Neural cell (in vitro differentiated cells): ENCODE measurements around the gene LPP.

ENCODE experiments used
- CTCF ChIP-seq: fragments of 450-650 bp; IDR thresholded peaks from 2 replicates; pipeline ENCODE4 v1.5.1; 2014; ENCODE audit warnings: antibody characterized with exemption, mild to moderate bottlenecking, moderate library complexity; ENCODE audit not compliant: poor library complexity, severe bottlenecking
- EP300 ChIP-seq: fragments of 450-650 bp; conservative IDR thresholded peaks from 2 replicates; pipeline ENCODE4 v1.6.1; 2014; ENCODE audit warnings: antibody characterized with exemption, mild to moderate bottlenecking, moderate library complexity; ENCODE audit not compliant: poor library complexity, severe bottlenecking
- EZH2 ChIP-seq: fragments of 200-600, 300-800 bp; shearing (Covaris generic), sonication (generic); IDR thresholded peaks from 2 replicates; pipeline ENCODE4 v1.6.1; 2014; ENCODE audit warnings: antibody characterized with exemption, low read length, borderline replicate concordance, mild to moderate bottlenecking; ENCODE audit not compliant: insufficient read depth, poor library complexity, severe bottlenecking
- POLR2AphosphoS5 ChIP-seq: IDR thresholded peaks from 2 replicates; pipeline ENCODE4 v1.6.1; 2012
- RAD21 ChIP-seq: fragments of 450-650 bp; conservative IDR thresholded peaks from 2 replicates; pipeline ENCODE4 v1.6.1; 2014; ENCODE audit warnings: antibody characterized with exemption, mild to moderate bottlenecking, moderate library complexity
- REST ChIP-seq: IDR thresholded peaks from 2 replicates; pipeline ENCODE4 v1.6.1; 2012; ENCODE audit warnings: borderline replicate concordance
- TAF1 ChIP-seq: IDR thresholded peaks from 2 replicates; pipeline ENCODE4 v1.6.1; 2012; ENCODE audit warnings: low read depth

DNA sequence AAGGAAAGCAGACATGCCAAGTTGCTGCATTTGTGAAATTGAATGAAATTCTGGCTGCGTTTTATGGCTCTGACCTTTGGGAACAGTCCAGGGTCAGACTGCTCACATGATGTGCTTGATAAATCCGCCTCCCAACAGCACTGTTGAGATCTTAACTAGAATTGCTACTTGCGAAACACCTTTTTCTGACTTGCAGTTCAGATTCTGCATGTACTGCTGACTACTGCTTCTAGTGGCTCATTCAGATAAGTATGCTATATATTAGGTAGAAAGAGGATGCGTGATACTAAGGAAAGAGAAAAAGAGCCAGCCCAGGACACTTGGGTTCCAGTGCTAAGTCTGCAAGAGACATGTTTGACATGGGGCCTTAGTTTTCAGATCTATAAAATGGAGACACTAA lies 129.4 kb downstream of the LPP start:
- TF ChIP-seq CTCF (no peak), EP300 (no peak), POLR2AphosphoS5 (no peak), RAD21 (no peak), REST (no peak), TAF1 (no peak), EZH2 (no peak)
